Panc1 (cell line): ENCODE results near the gene EDDM13.

ENCODE experiments used
- POLR2AphosphoS5 ChIP-seq: IDR thresholded peaks from 2 replicates; pipeline ENCODE4 v1.6.1; 2012; ENCODE audit warnings: mild to moderate bottlenecking, low read depth, low read length, moderate library complexity
- TCF7L2 ChIP-seq: IDR thresholded peaks from 2 replicates; pipeline ENCODE4 v1.6.1; 2011; ENCODE audit warnings: mild to moderate bottlenecking, low read depth, low read length, inconsistent platforms
- TF ChIP-seq, protein P1 (sequence below): fragments of 450-650 bp; IDR thresholded peaks from 2 replicates; pipeline ENCODE4 v1.5.1; 2017; ENCODE audit warnings: mild to moderate bottlenecking
- TF ChIP-seq, protein P2 (sequence below), 2 experiments: IDR thresholded peaks; 2 replicates each; pipeline ENCODE4 v1.6.1; 2011 to 2012; ENCODE audit warnings: low read depth in 2 of 2, control low read depth in 1 of 2, low read length in 1 of 2, mild to moderate bottlenecking in 1 of 2, moderate library complexity in 1 of 2; ENCODE audit not compliant: insufficient read depth in 1 of 2

DNA sequence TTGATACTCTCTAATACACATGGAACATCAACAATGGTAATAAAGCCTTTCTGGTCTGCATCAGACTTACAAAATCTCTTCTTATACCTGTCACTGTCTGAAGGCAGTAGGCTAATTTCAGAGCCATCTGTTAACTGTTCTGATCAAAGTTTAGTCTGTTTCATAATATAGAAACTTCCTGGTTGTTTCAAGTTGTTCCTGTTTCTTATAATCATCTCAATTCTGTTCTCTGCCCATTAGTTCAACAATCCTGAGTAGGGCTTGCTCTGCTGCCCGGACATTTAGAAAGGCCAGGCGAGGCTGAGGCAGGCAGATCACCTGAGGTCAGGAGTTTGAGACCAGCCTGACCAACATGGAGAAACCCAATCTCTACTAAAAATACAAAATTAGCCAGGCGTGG, 47.4 kb downstream of the EDDM13 start:
- no peak for TF ChIP-seq POLR2AphosphoS5
- TF ChIP-seq, protein P1, sequence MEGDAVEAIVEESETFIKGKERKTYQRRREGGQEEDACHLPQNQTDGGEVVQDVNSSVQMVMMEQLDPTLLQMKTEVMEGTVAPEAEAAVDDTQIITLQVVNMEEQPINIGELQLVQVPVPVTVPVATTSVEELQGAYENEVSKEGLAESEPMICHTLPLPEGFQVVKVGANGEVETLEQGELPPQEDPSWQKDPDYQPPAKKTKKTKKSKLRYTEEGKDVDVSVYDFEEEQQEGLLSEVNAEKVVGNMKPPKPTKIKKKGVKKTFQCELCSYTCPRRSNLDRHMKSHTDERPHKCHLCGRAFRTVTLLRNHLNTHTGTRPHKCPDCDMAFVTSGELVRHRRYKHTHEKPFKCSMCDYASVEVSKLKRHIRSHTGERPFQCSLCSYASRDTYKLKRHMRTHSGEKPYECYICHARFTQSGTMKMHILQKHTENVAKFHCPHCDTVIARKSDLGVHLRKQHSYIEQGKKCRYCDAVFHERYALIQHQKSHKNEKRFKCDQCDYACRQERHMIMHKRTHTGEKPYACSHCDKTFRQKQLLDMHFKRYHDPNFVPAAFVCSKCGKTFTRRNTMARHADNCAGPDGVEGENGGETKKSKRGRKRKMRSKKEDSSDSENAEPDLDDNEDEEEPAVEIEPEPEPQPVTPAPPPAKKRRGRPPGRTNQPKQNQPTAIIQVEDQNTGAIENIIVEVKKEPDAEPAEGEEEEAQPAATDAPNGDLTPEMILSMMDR, result no peak
- TF ChIP-seq, protein P2, sequence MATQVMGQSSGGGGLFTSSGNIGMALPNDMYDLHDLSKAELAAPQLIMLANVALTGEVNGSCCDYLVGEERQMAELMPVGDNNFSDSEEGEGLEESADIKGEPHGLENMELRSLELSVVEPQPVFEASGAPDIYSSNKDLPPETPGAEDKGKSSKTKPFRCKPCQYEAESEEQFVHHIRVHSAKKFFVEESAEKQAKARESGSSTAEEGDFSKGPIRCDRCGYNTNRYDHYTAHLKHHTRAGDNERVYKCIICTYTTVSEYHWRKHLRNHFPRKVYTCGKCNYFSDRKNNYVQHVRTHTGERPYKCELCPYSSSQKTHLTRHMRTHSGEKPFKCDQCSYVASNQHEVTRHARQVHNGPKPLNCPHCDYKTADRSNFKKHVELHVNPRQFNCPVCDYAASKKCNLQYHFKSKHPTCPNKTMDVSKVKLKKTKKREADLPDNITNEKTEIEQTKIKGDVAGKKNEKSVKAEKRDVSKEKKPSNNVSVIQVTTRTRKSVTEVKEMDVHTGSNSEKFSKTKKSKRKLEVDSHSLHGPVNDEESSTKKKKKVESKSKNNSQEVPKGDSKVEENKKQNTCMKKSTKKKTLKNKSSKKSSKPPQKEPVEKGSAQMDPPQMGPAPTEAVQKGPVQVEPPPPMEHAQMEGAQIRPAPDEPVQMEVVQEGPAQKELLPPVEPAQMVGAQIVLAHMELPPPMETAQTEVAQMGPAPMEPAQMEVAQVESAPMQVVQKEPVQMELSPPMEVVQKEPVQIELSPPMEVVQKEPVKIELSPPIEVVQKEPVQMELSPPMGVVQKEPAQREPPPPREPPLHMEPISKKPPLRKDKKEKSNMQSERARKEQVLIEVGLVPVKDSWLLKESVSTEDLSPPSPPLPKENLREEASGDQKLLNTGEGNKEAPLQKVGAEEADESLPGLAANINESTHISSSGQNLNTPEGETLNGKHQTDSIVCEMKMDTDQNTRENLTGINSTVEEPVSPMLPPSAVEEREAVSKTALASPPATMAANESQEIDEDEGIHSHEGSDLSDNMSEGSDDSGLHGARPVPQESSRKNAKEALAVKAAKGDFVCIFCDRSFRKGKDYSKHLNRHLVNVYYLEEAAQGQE (IDR thresholded peaks at IDR 0.05; ENCODE audit: insufficient read depth in 1 of 2, low read depth in 2 of 2, low read length in 1 of 2), result no peak
- TF ChIP-seq TCF7L2, result no peak
